ENCODE data around the gene AAMP. TPM values are rescaled to one million over a fixed set of nuclear protein-coding genes. Genes with fewer than 3 reads are reported as not detected.

AAMP gene
- total and polyA plus RNA-seq, 4 donors = 63.6 to 116 (median 74.6) TPM

DNA sequence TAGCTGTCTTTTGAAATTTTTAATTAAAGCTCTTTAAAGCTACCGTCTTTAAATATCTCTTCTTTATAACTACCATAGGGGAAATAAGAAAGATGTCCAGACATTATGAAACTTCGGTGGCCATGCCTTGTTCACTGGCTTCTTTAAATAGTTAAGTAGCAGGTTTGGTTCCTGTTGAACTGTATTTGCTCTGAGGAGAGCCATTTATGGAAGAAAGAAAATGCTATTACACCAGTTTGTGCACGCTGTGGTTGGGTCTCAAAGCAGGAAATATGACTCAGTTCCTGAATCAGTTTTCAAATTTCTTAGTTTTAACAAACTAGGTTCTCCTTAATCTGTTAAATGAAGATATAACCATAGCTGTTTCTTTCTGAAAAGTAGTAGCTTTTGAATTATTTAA, 40.7 kb downstream of the AAMP start:
- 60% methylated on average over 3 of the region's 3 CpGs for WGBS
- Histone ChIP-seq H3K4me3 (ENCODE audit: low read depth in 1 of 3, low read length in 3 of 3) (no peak overlapping the region), H3K4me1 (ENCODE audit: control insufficient read depth in 4 of 4, insufficient read depth in 4 of 4, low read length in 3 of 4) (peaks cover 0 to 5% (median 1%) of the 10 kb centered on the region in 4 donors), H3K36me3 (ENCODE audit: control insufficient read depth in 4 of 4, insufficient read depth in 3 of 4, low read depth in 1 of 4, low read length in 3 of 4) (peaks cover 7 to 26% (median 18%) of the 10 kb centered on the region in 4 donors), H3K27ac (ENCODE audit: low read depth in 1 of 2, low read length in 2 of 2) (peak overlapping the region in 1 of 2 donors; percentile 17), H3K9me3 (ENCODE audit: control insufficient read depth in 4 of 4, low read length in 3 of 4) (no peaks in the 10 kb centered on the region), H3K27me3 (ENCODE audit: control insufficient read depth in 4 of 4, insufficient read depth in 4 of 4, low read length in 3 of 4) (no peaks in the 10 kb centered on the region), H3K9ac (ENCODE audit: low read depth in 1 of 2, low read length in 2 of 2) (no peak overlapping the region)
- DNase-seq (ENCODE audit: low spot score) = no peak
- TF ChIP-seq, protein P1, sequence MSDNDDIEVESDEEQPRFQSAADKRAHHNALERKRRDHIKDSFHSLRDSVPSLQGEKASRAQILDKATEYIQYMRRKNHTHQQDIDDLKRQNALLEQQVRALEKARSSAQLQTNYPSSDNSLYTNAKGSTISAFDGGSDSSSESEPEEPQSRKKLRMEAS (IDR thresholded peaks at IDR 0.05) = peak; percentile 23
- no peak for TF ChIP-seq RAD21 (IDR thresholded peaks at IDR 0.05)
- TF ChIP-seq GABPA (IDR thresholded peaks at IDR 0.05 in 1 of 2, conservative IDR thresholded peaks at IDR 0.05 in 1 of 2) = peak in 1 of 2 donors; percentile 10
- peak; percentile 54 for TF ChIP-seq YY1 (IDR thresholded peaks at IDR 0.05)
- TF ChIP-seq RXRA (IDR thresholded peaks at IDR 0.05) = peak in 1 of 2 donors; percentile 33
- TF ChIP-seq, protein P2, sequence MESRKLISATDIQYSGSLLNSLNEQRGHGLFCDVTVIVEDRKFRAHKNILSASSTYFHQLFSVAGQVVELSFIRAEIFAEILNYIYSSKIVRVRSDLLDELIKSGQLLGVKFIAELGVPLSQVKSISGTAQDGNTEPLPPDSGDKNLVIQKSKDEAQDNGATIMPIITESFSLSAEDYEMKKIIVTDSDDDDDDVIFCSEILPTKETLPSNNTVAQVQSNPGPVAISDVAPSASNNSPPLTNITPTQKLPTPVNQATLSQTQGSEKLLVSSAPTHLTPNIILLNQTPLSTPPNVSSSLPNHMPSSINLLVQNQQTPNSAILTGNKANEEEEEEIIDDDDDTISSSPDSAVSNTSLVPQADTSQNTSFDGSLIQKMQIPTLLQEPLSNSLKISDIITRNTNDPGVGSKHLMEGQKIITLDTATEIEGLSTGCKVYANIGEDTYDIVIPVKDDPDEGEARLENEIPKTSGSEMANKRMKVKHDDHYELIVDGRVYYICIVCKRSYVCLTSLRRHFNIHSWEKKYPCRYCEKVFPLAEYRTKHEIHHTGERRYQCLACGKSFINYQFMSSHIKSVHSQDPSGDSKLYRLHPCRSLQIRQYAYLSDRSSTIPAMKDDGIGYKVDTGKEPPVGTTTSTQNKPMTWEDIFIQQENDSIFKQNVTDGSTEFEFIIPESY (IDR thresholded peaks at IDR 0.05) = no peak
- TF ChIP-seq NR2F2 (IDR thresholded peaks at IDR 0.05) = no peak
- no peak for TF ChIP-seq EGR1 (IDR thresholded peaks at IDR 0.05; ENCODE audit: low read depth in 2 of 2)
- TF ChIP-seq TAF1 (conservative IDR thresholded peaks at IDR 0.05) = no peak
- TF ChIP-seq HNF4G (IDR thresholded peaks at IDR 0.05) = no peak
- TF ChIP-seq, protein P3, sequence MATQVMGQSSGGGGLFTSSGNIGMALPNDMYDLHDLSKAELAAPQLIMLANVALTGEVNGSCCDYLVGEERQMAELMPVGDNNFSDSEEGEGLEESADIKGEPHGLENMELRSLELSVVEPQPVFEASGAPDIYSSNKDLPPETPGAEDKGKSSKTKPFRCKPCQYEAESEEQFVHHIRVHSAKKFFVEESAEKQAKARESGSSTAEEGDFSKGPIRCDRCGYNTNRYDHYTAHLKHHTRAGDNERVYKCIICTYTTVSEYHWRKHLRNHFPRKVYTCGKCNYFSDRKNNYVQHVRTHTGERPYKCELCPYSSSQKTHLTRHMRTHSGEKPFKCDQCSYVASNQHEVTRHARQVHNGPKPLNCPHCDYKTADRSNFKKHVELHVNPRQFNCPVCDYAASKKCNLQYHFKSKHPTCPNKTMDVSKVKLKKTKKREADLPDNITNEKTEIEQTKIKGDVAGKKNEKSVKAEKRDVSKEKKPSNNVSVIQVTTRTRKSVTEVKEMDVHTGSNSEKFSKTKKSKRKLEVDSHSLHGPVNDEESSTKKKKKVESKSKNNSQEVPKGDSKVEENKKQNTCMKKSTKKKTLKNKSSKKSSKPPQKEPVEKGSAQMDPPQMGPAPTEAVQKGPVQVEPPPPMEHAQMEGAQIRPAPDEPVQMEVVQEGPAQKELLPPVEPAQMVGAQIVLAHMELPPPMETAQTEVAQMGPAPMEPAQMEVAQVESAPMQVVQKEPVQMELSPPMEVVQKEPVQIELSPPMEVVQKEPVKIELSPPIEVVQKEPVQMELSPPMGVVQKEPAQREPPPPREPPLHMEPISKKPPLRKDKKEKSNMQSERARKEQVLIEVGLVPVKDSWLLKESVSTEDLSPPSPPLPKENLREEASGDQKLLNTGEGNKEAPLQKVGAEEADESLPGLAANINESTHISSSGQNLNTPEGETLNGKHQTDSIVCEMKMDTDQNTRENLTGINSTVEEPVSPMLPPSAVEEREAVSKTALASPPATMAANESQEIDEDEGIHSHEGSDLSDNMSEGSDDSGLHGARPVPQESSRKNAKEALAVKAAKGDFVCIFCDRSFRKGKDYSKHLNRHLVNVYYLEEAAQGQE (IDR thresholded peaks at IDR 0.05) = no peak
- TF ChIP-seq JUND (IDR thresholded peaks at IDR 0.05) = peak; percentile 34 to 36

GRCh38 chr2:218228366-218229090, 41.4 kb downstream of the AAMP start:
- no peak overlapping the region for H3K9ac ChIP-seq (ENCODE audit: low read depth in 1 of 2, low read length in 2 of 2)
- peaks cover 7 to 23% (median 16%) of the 10 kb centered on the region in 4 donors for H3K36me3 ChIP-seq (ENCODE audit: control insufficient read depth in 4 of 4, insufficient read depth in 3 of 4, low read depth in 1 of 4, low read length in 3 of 4)
- no peak overlapping the region for H3K4me3 ChIP-seq (ENCODE audit: low read depth in 1 of 3, low read length in 3 of 3)
- no peak for TF ChIP-seq HNF4G (IDR thresholded peaks at IDR 0.05)
- TF ChIP-seq HNF4A (conservative IDR thresholded peaks at IDR 0.05) = no peak
- TF ChIP-seq ATF3 (IDR thresholded peaks at IDR 0.05) = no peak
- TF ChIP-seq, protein P2 (IDR thresholded peaks at IDR 0.05) = no peak
- TF ChIP-seq, protein P3 (IDR thresholded peaks at IDR 0.05) = no peak
- no peak for TF ChIP-seq SP1 (IDR thresholded peaks at IDR 0.05)
- TF ChIP-seq EGR1 (IDR thresholded peaks at IDR 0.05; ENCODE audit: low read depth in 2 of 2) = no peak
- TF ChIP-seq FOXA2 (IDR thresholded peaks at IDR 0.05) = no peak
- TF ChIP-seq, protein P1 (IDR thresholded peaks at IDR 0.05) = no peak
- TF ChIP-seq GABPA (IDR thresholded peaks at IDR 0.05 in 1 of 2, conservative IDR thresholded peaks at IDR 0.05 in 1 of 2) = no peak
- no peak for TF ChIP-seq RXRA (IDR thresholded peaks at IDR 0.05)

More at GRCh38 chr2:218228366-218229090, 41.4 kb downstream of the AAMP start:
- Histone ChIP-seq H3K27ac (ENCODE audit: low read depth in 1 of 2, low read length in 2 of 2) (peak overlapping the region in 1 of 2 donors; percentile 17), H3K4me1 (ENCODE audit: control insufficient read depth in 4 of 4, insufficient read depth in 4 of 4, low read length in 3 of 4) (peaks cover 0 to 5% (median 1%) of the 10 kb centered on the region in 4 donors), H3K9me3 (ENCODE audit: control insufficient read depth in 4 of 4, low read length in 3 of 4) (no peaks in the 10 kb centered on the region), H3K27me3 (ENCODE audit: control insufficient read depth in 4 of 4, insufficient read depth in 4 of 4, low read length in 3 of 4) (no peaks in the 10 kb centered on the region)
- no peak for DNase-seq (ENCODE audit: low spot score)
- 86% methylated on average over 6 of the region's 6 CpGs for WGBS
